ES-I3 (cell line): Measurements from ENCODE around the gene TUT4.

ENCODE experiments used
- H3K36me3 ChIP-seq: 2 replicates; pipeline ENCODE4 v1.6.1; 2013; ENCODE audit warnings: mild to moderate bottlenecking, low read length, control low read depth, moderate library complexity; ENCODE audit not compliant: insufficient read depth
- H3K4me1 ChIP-seq: 2 replicates; pipeline ENCODE4 v1.6.1; 2013; ENCODE audit warnings: mild to moderate bottlenecking, control low read depth, low read length; ENCODE audit not compliant: insufficient read depth
- H3K9ac ChIP-seq: 2 replicates; pipeline ENCODE4 v1.6.1; 2013; ENCODE audit warnings: low read depth, mild to moderate bottlenecking, low read length, moderate library complexity
- H3K9me3 ChIP-seq: 2 replicates; pipeline ENCODE4 v1.6.1; 2013; ENCODE audit warnings: mild to moderate bottlenecking, low read length, moderate library complexity; ENCODE audit not compliant: control insufficient read depth, insufficient read depth

Gene TUT4

DNA sequence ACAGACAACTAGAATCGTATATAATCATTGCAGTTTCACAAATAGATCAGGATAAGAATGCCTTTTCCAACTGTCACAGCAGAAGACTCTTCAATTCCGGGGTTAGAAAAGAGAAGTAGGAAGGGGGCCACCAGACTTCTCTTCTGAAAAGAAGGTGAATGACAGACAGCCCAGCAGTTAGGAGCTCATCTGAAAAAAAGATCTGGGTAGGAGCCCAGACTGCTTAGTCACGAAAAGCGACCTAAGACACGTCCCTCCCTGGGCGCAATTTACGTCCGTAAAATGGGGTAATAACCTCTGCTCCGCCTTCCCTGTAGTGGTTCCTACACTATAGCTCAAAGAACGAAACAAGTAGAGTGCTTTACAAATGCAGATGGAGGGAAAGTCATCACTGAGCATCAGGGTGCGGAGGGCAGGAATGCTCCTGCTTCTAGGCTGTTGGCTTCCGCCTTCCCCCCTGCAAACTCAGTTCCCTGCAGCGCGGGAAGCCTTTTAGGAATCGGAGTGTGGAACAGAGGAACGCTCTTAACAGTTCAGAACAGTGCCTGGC, 149.3 kb downstream of the TUT4 start:
- Histone ChIP-seq H3K36me3 (peaks cover 34% of the 10 kb centered on the region), H3K9ac (peak overlapping the region; percentile 98), H3K4me1 (peaks cover 3% of the 10 kb centered on the region; the same call in 1 of the 2 replicates)

DNA sequence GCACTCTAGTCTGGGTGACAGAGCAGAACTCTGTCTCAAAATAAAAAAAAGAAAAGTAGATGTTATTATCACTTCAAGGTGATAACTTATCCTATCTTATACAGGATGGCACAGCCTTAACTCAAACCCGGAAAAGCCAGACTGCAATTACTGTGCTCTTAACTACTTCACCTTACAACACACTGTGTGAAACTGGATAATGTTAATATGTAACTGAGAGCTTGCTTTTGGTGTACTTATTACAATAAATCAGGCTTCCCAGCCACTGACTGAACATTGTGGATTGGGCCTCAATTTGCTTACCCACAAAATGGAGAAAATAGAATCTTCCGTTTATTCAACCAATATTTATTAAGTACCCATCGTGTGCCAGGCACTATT, 150.0 kb downstream of the TUT4 start:
- Histone ChIP-seq H3K9ac (peak overlapping the region; percentile 98; the same call in 1 of the 2 replicates), H3K36me3 (peaks cover 29% of the 10 kb centered on the region), H3K4me1 (peaks cover 3% of the 10 kb centered on the region; the same call in 1 of the 2 replicates), H3K9me3 (no peaks in the 10 kb centered on the region)

More for the DNA sequence above, 149.3 kb downstream of the TUT4 start:
- H3K9me3 ChIP-seq: no peaks in the 10 kb centered on the region

DNA sequence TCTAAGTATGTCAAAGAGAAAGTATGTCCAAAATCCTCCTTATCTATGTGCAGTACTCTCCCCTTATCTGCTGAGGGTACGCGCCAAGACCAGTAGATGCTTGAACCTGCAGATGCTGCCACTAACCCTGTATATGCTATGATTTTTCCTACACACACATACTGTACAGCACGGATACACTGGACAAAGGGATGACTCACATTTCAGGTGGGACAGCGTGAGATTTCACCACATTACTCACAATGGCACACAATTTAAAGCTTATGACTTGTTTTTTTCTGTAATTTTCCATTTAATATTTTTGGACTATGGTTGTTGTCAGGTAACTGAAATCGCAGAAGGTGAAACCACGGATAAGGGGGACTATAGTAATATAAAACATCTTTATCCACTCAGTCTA, 152.8 kb downstream of the TUT4 start:
- Histone ChIP-seq H3K9me3 (no peaks in the 10 kb centered on the region), H3K9ac (no peak overlapping the region), H3K4me1 (no peaks in the 10 kb centered on the region; the same call in 1 of the 2 replicates), H3K36me3 (peaks cover 39% of the 10 kb centered on the region)

DNA sequence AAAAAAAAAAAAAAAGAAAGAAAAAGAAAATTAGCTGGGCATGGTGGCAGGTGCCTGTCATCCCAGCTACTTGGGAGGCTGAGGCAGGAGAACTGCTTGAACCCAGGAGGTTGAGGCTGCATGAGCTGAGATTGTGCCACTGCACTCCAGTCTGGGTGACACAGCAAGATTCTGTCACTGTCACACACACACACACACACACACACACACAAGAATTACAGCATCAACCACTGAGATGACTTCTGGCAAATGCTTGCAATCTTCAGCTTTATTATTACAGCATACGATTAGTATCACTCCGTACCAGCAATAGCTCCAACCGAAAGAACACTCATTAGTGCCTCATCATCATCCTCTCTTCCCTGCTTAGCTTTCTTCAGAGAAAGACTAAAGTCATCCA, 153.3 kb downstream of the TUT4 start:
- Histone ChIP-seq H3K9ac (no peak overlapping the region), H3K36me3 (peaks cover 39% of the 10 kb centered on the region), H3K9me3 (no peaks in the 10 kb centered on the region), H3K4me1 (no peaks in the 10 kb centered on the region; the same call in 1 of the 2 replicates)

DNA sequence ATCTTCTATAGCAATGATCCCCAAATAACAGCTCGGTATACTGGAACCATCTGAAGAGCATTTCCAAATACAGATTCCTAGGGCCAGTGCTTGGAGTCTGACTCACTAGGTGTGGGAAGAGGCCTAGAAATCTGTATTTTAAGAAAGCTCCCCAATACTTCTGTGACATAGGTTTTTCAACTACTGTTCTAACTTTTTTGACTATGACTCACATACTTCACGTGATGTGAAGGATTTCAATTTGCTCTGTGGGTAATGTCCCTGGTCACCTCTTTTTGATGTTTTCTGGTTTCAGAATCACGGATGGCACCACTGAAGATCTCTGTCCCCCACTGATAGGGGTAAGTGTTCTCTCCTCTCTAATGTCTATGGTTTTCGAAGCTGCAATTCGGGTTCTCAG, 159.7 kb downstream of the TUT4 start:
- H3K9ac ChIP-seq: no peak overlapping the region
- H3K36me3 ChIP-seq: peaks cover 36% of the 10 kb centered on the region
- no peaks in the 10 kb centered on the region for H3K4me1 ChIP-seq
- no peaks in the 10 kb centered on the region for H3K9me3 ChIP-seq

DNA sequence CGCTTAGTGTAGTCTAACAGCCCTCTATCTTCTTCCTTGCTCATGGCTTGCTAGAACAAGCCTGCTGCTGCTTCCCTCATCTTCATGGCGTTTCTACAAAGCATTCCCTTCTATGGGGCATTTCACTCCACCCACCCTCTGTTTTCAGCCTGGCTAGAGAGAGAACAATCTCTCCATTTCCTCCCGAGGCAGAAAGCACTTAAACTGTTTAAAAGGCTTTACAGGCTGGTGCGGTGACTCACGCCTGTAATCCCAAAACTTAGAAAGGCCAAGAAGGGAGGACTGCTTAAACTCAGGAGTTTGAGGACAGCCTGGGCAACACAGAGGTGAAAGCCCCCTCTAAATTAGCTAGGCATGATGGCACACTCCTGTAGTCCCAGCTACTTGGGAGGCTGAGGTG, 166.4 kb downstream of the TUT4 start:
- H3K9ac ChIP-seq: no peak overlapping the region
- no peaks in the 10 kb centered on the region for H3K9me3 ChIP-seq
- no peaks in the 10 kb centered on the region; the same call in 1 of the 2 replicates for H3K4me1 ChIP-seq
- H3K36me3 ChIP-seq: peaks cover 39% of the 10 kb centered on the region

DNA sequence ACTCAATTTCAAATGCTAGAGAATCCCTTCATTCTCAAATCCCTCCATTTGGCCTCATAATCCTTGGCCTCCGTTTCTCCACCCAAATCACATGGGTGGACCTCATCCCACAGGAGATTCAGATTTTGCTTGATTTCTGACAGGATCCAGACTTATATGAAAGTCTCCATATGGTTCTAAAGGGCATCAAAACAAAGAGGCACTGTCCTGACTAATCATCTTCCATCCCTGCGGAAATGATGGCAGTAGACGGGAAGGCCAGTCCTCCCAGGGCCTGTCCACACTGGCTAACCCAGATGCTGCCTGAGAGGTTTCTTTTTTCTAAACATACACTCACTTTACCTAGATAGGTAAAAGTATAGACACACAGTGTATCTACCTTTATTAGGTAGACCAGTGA, 167.5 kb downstream of the TUT4 start:
- no peak overlapping the region for H3K9ac ChIP-seq
- H3K36me3 ChIP-seq: peaks cover 49% of the 10 kb centered on the region
- H3K9me3 ChIP-seq: no peaks in the 10 kb centered on the region
- no peaks in the 10 kb centered on the region; the same call in 1 of the 2 replicates for H3K4me1 ChIP-seq
